LNCAP (cell line): Measurements from ENCODE around the gene PRRC1.

Experiments used
- CTCF ChIP-seq: fragments of 450-650 bp; IDR thresholded peaks from 2 replicates; pipeline ENCODE4 v1.5.1; 2017; ENCODE audit warnings: mild to moderate bottlenecking

Gene PRRC1

GRCh38 chr5:127574852-127575679 lies 57.6 kb downstream of the PRRC1 start:
- no peak for TF ChIP-seq CTCF

GRCh38 chr5:127577458-127577857 lies 60.0 kb downstream of the PRRC1 start:
- TF ChIP-seq CTCF: no peak

GRCh38 chr5:127580731-127581130 lies 63.3 kb downstream of the PRRC1 start:
- no peak for TF ChIP-seq CTCF

- no peak for TF ChIP-seq CTCF
Measured at GRCh38 chr5:127581450-127581849, 64.0 kb downstream of the PRRC1 start.

GRCh38 chr5:127582773-127583370 lies 65.4 kb downstream of the PRRC1 start:
- TF ChIP-seq CTCF: no peak

GRCh38 chr5:127583866-127584265 lies 66.4 kb downstream of the PRRC1 start:
- TF ChIP-seq CTCF: no peak

- no peak for TF ChIP-seq CTCF
Measured at GRCh38 chr5:127585661-127586060, 68.2 kb downstream of the PRRC1 start.
